Measurements from ENCODE around the gene FREY1.
"Not testable (repeated sequence)": the region's sequence is repeated elsewhere in the genome, so short reads cannot be mapped to it uniquely, and the experiment has no call there.

Gene FREY1

DNA sequence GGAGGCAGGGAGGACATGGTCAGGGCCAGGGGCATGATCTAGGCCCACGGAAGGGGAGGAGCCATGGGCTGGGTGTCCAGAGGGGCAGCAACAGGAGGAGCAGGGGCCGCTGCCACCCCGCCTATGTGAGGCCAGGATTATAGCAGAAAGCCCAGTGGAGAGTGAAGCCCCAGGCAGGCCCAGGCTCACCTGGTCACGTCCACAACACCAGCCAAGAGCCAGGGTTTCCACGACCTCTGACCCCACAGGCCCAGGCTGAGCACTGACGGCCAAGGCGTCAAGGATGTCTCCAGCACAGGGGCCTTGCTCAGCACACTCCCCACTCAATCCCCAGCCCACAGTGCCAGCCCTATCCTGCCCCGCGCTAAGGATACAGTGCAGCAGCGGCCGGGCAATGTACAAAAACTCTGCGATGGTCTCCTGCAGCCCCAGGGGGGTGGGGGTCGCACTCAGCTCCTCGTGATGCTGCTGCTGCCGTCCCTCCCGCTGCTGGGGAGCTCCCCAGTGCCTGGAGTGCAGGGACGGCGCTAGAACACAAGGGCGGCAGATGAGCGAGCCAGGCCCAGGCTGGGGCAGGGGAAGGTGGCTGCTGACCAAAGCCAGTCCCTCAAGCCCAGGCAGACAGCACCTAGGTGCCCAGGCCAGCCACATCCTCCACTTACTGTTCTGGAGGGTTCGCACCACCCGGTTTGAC lies 7.0 kb upstream of the FREY1 start:
- DNase-seq (ENCODE audit: low read depth in 2 of 2) = no peak

DNA sequence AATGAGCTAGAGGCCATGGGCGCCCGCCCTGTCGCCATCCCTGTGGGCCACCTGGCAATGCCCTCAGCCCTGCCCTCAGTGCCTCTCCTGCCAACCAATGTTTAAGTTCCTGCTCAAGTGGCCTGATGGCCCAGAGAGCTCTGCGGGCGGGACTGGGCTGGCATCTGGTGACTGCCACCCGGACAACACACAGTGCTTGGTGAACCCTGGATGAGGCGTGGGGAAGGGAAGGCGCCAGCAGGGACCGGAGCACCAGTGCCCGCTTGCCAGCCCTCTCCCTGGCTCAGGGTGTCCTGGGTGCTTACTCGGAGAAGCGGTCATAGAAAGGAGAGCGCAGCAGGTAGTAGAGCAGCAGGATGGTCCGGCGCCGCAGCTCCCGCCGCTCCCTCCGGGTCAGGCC lies 6.4 kb upstream of the FREY1 start:
- DNase-seq (ENCODE audit: low read depth in 2 of 2) = no peak

DNA sequence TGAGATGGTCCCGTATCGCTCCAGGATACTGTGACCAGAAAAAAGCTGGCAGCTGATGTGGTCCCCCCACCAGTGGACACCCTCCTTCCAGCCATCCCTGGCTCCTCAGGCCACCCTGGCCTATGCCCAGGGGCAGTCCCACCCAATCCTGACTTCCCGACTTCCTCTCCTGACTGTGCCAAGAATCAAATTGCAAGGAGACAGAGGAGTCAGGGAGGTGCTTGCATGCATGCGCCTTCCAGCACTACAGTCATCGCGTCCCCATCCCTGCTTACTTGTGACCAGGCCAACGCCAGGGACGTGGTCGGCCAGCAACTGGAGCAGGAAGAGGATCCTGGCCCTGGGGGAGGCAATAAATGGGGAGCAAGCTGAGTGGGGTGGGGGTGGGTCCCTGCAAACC lies 3.6 kb upstream of the FREY1 start:
- no peak for DNase-seq (ENCODE audit: low read depth in 2 of 2)

DNA sequence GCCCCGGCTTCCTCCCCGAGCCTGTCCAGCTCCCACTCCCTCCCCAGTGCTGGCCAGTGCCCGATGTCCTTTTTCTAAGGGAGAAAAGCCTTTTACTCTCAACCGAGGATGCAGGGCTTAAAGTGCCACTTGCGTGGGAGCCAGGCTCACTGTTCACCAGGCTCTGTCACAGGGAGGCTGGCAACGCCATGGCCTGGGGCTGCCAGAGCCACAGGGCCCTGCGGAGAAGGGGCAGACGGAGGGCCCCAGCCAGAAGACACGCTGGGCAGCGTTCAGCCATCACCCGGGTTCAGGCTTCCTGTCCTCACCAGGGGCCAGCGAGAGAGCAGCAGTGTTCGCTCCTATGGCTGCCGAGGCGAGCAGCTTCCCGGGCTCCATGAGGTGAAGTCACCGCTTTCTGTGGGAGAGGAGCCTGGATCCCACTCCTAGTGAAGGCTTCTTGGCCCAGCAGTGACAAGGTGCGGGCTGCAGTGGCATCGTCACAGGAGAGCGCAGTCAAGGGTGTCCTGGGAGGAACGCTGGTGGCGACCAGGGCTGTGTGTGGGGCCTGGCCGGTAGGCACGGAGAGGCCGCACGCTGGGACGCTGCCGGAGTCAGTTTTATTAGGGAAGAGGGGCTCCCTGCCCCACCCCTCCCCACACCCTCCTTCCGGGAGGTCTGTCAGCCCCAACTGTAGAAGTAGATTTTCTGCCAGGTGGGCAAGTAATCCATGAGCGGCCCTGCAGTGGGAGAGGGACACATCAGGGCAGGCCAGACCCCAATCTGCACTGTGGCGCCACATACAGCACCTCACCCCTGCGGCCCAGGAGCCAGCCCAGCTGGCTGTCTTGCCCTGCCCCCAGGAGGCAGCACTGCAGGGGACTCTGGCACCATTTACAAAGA lies 2.8 kb upstream of the FREY1 start:
- DNase-seq (ENCODE audit: low read depth in 2 of 2) = no peak

DNA sequence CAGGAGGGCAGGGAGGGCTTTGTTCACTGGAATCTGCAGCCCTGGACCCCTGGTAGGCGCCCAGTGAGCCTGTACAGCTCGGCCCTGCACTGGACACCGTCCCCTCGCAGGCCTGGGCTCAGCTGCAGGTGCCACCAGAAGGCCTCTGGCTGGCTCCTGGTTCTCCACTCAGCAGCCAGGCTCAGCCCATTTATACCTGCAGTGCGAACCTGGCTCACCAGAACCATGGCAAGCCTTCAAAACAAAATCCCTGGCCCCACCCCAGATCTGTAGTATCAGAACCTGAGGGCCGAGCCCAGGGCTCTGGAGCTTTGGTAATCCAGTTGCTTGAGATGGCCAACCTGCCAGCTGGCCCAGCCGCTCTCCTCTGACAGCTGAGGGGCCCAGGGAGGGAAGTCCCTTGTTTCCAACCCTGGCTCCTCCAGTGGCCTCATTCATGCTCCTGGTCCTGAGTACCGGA lies 870 bp upstream of the FREY1 start:
- no peak for DNase-seq (ENCODE audit: low read depth in 2 of 2)

DNA sequence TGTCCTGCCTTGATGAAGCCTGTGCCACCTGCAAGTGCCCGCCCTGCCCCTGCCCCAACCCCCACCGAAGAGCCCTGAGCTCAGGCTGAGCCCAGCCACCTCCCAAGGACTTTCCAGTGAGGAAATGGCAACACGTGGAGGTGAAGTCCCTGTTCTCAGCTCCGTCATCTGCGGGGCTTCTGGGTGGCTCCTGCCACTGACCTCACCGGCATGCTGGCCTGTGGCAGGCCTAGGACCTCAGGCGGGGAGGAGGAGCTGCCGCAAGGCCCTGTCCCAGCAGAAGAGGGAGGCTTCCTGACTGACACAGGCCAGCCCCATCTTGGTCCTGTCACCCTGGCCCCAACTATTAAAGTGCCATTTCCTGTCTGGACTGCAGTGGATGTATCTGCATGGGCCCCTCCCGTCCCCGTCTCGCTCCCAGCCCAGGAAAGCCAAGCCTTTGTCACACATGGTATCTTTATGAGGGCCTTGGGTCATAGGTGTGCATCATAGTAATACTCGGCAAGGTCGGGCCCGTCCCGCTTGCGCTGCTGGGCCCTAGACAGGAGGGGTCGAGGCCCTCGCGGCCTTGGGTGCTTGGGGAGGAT lies 882 bp downstream of the FREY1 start:
- DNase-seq (ENCODE audit: low read depth in 2 of 2) = no peak

DNA sequence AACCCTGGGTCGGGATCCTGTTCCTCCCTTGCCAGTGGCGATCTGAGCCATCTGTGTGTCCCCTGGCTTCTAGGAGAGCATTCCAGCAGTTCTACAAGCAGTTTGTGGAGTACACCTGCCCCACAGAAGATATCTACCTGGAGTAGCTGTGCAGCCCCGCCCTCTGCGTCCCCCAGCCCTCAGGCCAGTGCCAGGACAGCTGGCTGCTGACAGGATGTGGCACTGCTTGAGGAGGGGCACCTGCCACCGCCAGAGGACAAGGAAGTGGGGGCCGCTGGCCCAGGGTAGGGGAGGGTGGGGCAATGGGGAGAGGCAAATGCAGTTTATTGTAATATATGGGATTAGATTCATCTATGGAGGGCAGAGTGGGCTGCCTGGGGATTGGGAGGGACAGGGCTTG lies 1.5 kb downstream of the FREY1 start:
- not testable (repeated sequence) for DNase-seq (ENCODE audit: low read depth in 2 of 2)

DNA sequence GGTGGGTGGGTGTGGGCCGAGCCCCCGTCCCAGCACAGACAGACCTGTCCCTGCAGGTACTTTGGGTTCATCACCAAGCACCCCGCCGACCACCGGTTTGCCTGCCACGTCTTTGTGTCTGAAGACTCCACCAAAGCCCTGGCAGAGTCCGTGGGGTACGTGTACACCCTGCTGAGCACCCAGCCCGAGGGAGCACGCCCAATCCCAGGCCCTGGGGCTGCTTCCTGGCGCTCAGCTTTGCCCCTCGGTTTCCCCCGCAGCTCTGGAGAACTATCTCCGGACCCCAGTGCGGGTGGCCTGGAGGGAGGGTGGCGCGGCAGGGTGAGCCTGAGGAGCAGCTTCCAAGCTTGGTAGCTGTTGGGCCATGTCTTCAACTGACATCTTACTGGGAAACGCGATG lies 2.0 kb downstream of the FREY1 start:
- DNase-seq (ENCODE audit: low read depth in 2 of 2) = no peak

DNA sequence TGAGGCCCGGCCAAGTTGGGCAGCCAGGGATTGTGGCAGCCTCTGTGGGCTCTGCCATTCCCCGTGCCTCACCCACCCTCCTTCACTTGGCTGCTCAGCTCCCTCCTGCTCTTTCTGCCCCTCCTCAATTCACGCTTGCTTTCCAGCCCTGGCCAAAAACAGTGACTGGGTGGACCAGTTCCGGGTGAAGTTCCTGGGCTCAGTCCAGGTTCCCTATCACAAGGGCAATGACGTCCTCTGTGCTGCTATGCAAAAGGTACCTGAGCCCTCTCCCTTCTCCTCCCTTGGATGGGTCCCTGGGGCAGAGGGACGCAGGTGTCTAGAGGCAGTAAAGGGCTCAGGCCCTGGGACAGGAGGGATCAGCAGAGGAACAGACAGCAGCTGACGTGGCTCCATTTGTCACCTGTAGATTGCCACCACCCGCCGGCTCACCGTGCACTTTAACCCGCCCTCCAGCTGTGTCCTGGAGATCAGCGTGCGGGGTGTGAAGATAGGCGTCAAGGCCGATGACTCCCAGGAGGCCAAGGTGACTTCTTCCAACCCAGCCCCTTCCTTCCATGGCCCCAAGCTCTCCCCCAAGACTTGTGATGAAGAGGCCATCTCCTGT lies 2.7 kb downstream of the FREY1 start:
- DNase-seq (ENCODE audit: low read depth in 2 of 2) = no peak

DNA sequence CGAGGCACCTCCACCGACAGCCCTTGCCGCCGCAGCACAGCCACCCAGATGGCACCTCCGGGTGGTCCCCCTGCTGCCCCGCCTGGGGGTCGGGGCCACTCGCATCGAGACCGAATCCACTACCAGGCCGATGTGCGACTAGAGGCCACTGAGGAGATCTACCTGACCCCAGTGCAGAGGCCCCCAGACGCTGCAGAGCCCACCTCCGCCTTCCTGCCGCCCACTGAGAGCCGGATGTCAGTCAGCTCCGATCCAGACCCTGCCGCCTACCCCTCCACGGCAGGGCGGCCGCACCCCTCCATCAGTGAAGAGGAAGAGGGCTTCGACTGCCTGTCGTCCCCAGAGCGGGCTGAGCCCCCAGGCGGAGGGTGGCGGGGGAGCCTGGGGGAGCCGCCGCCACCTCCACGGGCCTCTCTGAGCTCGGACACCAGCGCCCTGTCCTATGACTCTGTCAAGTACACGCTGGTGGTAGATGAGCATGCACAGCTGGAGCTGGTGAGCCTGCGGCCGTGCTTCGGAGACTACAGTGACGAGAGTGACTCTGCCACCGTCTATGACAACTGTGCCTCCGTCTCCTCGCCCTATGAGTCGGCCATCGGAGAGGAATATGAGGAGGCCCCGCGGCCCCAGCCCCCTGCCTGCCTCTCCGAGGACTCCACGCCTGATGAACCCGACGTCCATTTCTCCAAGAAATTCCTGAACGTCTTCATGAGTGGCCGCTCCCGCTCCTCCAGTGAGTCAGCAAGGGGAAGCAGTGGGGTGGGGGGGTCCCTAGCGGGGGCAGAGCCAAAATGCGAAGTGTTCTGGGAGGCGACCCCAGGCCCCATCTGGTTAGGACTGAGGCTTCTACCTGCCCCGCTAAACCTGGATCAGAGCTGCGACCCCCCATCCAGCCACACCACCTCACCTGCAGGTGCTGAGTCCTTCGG lies 4.4 kb downstream of the FREY1 start:
- no peak for DNase-seq (ENCODE audit: low read depth in 2 of 2)

DNA sequence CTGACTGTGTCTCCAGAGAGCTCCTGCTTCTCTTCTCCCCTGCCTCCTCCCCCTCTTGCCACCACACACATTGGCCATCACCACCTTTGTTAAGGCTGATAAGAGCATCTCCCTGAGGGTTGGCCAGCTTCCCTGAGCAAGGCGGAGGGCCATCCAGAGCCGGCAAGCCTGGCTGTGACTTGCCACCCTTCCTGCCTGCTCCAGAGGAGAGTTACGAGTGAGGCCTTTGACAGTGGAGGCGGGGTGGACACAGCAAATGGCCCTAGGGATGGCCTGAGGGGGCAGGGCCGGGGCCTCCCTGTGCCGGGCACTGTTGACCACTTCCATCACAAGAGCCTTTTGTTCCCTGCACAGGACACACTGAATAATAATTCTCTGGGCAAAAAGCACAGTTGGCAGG lies 5.4 kb downstream of the FREY1 start:
- DNase-seq (ENCODE audit: low read depth in 2 of 2) = no peak

DNA sequence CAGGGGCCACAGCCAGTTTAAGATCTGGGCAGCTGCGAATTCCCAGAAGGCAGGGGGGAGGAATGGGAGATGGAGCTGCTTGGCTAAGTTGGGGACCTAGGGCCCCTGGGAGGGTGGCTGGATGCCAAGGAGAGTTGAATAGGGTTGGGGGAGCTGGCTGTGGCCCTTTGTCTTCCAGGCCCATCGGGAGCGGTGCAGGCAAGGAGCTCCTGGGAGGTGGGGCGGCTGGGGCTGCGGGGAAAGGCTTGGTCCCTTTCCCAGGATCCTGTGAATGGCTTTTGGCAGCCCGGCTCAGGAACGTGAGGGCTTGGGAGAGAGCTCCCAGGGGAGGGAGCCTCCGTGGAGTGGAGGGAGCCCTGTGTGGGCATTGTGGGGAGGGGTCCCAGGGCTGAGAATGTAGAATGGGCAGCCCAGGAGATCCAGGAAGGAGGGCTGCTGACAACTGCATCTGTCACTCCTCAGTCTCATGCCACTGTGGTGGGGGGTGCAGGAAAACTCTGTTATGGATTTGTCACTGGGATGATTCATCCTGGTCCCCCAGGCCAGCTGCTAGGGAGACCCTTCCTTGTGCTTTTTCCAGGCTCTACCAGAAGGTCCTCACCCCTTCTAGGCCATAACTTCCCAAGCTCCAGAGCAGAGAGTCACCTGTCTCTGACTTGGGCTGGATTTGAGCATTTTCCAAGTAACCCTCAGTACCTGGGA lies 6.0 kb downstream of the FREY1 start:
- DNase-seq (ENCODE audit: low read depth in 2 of 2) = no peak

DNA sequence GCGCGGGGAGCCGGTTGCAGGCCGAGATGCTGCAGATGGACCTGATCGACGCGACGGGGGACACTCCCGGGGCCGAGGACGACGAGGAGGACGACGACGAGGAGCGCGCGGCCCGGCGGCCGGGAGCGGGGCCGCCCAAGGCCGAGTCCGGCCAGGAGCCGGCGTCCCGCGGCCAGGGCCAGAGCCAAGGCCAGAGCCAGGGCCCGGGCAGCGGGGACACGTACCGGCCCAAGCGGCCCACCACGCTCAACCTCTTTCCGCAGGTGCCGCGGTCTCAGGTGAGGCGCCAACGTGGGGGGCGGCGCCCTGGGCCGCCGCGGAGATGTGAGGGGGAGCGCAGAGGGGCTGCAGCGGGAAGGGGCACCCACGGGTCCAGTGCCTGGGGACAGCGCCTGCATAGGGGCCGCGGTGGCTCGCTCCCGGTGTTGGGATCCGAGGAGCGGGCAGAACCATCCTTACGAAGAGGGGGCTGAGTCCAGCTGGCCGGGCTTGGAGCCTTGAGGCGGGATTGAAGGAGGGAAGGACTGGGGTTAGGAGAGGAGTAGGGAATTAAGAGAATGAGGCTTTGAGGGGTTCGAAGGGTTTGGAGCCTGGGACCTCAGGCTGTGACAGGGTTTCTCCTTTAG lies 6.8 kb downstream of the FREY1 start:
- DNase-seq (ENCODE audit: low read depth in 2 of 2) = not testable (repeated sequence)

DNA sequence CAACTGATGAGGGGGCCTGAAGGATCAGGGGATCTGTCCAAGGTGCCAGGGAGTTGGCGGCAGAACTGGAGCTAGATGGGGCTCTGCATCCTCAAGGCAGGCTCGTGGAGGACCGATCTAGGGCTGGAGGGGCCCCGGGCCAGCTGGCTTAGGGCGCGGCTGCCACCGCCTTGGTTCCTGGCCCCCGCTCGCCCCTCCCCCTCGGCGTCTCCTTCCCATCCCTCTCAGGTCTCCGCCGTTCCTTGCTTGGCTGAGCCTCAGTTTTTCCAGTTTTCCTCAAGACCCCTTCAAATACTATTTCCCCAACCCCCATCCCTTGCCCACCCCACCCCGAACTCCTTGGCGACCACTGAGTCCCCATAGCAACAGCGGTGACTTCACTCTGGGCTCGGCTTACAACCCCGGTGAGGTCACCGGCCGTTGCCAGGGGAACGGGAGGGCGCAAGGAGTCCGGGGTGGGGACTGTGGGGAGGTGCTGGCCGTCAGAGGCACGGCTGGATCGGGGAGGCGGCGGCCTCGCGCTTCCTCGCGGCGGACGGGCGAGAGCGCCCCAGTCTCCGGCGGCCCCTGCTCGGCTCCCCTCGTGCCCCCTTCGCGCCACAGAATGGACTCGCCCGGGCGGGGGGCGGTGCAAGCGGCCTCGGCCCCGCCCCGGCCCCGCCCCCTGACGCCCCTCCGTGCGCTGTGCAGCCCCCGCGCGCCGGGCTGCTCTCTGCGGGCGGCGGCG lies 7.5 kb downstream of the FREY1 start:
- DNase-seq (ENCODE audit: low read depth in 2 of 2) = peak; percentile 31 to 40

DNA sequence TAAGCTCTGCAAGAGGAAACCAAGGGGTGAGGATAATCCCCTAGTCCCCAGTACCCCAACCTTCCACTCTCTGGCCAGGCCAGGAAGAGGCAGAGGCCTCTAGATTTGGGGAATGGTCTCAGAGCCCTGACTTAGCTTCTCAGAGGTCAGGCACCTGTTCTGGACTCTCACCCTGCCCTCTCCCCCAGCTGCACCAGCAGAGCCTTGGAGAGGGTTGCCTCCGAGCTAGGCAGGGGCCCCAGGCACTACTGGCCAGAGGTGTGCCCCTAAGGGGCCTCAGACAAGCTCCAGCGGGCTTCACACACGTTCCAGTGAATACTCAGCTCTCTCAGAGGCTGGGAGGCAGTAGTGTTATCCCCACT lies 8.0 kb downstream of the FREY1 start:
- no peak for DNase-seq (ENCODE audit: low read depth in 2 of 2)

DNA sequence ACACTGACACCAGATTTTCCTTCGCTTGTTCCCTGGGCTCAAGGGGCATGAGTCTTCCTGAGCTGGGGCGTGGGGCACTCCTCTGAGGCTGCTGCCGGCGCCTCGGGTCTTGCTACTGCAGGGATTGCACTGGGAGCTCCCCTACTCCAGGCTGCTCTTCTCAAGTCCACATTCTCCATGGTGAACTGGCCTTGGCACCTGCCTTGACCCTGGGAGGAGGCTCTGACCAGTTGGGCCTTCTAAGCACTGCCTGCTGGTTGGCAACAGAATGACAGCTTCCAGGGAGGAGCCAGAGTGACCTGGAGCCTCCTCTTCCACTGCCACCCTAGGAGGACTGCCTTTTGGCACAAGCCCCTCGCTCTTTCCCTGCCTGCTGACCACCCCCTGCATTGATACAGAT lies 9.5 kb downstream of the FREY1 start:
- DNase-seq (ENCODE audit: low read depth in 2 of 2) = no peak

DNA sequence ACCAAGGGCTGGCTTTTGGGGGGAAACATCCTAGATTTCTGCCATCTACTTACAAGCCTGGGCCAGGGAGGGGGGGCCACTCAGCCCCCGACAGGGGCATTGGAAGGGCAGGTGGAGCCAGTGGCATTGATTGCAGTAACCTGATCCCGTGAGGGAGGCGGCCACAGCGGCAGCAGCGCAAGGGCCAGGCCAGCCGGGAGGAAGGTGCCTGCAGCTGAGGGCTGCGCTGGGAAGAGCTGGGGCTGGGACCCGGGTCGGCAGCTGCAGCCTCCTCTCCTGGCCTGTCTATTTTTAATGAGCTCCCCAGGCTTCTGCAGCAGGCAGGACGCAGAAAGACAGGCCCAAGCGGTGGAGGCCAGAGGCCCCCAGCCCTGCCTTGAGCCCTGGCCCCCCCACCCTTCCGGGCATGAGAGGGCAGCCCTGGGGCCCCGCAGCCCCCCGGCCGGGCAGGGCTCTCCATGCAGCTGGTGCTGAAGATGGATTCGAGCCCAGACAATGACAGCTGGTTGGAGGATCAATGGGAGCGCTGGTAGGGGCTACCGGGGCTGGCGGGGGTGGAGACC lies 10.6 kb downstream of the FREY1 start:
- no peak for DNase-seq (ENCODE audit: low read depth in 2 of 2)

DNA sequence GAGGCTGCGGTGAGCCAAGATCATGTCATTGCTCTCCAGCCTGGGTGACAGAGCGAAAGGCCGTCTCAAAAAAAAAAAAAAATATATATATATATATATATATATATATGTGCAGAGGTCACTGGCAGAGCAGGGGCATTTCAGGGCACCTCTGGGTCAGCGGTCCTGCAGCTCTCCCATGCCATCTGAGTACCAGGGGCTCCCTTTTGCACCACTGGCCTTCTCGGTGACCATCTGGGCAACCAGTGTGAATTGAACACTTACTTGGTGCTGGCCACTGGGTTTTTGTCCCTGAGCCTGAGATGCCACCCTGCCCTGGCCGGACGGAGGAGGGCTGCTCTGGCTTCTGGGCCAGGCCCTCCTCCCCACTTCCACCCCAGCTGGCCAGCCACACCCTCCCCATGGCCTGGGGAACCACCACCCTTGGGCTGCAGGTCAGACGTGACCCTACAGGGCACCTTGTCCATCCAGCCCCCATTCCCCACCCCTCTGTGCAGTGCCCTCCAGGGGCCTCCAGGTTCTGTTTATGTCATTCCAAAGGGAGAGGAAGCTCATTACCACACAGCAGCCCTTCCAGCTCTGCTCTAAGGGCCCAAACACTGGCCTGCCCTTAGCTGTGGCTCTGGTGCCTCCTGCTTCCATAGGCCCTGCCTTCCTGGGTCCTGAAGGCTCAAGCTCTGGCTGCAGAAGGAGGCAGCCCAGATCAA lies 11.4 kb downstream of the FREY1 start:
- DNase-seq (ENCODE audit: low read depth in 2 of 2) = no peak

All from activated CD8-positive, alpha-beta memory T cell treated with anti-CD3 and anti-CD28 coated beads for 4 hours (primary cell).